ENCODE measurements around the gene AGMO. TPM values are rescaled to one million over a fixed set of nuclear protein-coding genes. Genes with fewer than 3 reads are reported as not detected.

Gene AGMO
- polyA plus RNA-seq, 4 donors: 0.86 to 1.1 (median 0.95) TPM

DNA sequence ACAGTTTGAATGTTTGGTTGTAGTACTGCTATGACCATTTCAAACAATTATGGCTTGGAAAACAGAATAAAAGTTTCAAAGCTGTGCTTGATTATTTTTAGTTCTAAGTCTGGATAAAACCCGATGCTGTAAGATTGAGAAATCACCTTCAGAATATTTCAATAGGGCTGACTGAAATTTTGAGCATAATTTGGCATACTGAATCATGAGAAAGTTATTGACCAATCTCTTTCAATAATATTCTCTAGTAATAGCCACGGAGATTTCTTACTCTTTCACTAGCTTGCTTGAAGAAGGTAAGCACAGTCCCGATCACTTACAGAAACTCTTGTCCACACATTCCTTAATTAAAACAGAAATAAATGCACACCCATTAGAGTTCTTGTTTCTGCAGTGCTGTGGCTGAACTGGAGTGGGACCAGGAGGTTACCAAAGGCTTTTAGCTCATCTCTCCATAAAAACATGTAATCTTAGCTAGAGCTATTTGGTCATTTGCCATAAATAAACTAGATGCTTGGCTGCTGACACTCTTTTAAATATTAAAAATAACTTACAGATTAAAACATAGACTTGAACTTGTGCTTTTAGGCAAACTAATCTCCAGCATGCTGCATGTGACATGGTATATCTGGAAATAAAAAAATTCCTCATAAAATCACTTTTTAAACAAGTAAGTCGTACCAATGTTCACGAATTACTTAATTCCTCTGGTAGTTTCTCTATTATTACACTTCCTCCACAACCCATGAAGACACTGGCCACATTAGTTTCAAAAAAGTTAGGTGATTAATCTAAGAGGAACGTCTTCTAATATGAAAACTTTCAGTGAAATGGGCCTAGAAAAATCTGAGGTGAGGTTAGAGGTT lies 97.8 kb downstream of the AGMO start:
- no peak for DNase-seq (ENCODE audit: low read depth in 4 of 4, low spot score in 3 of 4)

DNA sequence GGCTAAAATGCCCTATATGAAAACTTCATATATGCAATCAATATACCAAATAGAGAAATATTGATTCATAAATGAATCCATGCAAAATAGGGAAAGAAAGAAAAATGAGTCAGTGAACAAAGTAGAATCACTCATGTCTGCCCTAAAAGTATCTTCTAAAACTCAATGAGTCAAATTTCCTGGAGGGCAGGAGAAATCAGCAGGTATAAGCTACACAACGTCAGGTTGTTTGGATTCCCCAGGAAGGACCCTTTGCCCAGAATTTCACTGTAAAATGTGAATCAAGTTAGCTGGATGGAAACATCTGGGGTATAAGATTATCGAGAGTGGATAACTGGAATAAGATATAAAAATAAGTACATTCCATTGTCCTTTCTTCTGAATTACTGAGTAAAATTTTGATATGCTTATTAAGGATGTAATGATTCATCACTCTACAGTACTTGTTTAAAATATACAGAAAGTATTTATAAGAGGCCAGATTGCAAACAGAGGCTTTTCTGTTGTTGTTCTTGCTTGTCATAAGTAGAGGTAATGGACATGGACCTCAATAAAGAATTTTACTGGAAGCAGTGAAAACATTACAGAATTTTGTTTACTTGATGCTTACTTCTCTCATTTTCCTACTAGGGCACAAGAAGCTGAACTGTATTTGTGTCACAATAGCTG lies 99.0 kb downstream of the AGMO start:
- no peak for DNase-seq (ENCODE audit: low read depth in 4 of 4, low spot score in 3 of 4)

DNA sequence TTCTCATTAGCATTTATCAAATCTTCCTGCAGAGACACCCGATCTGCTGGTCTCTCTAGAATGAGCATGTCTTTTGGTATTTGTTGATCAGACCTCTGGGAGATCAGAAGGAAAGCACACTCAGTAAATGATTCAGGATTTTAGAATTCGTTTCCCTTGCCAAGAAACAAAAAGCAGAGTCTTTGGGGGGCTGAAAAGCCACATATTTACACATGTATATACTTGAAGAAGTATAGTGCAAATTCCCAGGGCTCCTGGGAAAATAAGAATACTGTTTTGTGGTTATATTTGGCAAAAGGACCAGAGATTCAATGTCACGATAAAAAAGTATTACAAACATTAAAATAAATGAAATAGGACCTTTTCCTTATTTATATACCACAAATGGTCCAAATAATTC lies 100.2 kb downstream of the AGMO start:
- no peak for DNase-seq (ENCODE audit: low read depth in 4 of 4, low spot score in 3 of 4)

DNA sequence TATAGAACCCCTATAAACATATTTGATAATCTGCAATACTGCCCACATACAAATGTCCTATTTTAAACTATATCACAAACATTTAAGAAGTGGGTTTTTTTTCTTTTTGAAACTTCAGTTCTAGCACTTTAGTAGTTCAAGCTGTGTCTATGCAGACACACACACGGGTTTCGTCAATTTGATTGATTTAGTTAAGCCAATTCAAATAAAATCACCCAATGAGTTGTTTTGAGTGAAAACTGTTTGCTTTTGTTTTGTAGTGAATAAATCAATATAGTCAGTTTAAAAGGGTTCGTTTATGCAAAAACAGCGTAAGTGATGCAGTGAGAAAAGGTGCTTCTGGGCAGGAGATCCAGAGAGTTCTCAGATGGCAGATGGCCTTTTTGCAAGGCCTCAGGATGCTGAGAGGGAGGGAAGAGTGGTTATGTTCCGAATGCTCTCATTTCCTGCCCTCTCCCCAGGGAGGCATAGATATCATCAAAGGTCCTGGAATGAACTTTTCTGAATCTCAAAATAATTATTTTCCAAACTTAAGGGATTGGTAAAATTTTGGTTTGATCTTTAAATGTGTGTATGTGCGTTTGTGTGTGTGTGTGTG lies 102.7 kb downstream of the AGMO start:
- no peak for DNase-seq (ENCODE audit: low read depth in 4 of 4, low spot score in 3 of 4)

DNA sequence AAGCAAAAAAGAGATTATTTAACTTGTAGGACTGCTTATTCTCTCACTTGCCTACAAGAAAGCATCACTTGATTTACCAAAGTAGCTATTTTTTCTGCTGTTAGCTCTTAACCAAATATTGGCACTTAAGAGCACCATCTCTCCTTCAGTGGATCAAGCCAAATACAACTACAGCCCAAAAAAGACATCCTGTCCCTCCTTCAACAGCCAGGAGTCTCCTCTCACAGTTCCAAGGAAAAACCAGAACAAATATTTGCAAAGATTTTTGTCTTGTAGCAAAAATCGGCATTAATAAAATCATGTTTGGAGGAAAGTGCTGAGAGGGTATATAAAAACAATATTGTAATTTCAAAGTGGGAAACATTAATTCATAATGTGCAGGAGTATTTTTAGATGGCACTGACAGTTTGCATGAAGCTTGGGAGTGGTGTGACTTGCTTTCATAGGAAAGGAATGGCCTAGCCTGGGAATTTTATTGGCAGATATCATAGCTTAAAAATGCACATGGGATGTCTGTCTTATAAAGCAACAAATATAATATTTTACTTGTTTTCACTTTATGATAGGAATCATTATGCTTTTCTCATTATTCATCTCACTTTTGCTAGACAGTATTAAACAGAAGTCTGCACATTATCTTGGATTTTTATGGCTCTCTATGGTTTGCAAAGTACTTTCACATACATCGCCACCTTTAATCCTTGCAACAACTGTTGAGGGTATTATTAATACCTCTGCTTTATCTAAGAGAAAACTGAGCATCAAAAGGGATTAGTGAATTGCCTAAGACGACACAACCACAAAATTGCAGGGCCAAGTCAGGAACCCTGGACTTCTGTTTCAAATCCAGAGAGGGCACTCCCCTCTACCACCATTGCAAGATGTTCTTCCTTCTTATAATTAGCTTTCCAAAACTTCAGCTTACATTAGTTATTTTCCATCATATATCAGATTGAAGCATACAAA lies 103.5 kb downstream of the AGMO start:
- no peak for DNase-seq (ENCODE audit: low read depth in 4 of 4, low spot score in 3 of 4)

DNA sequence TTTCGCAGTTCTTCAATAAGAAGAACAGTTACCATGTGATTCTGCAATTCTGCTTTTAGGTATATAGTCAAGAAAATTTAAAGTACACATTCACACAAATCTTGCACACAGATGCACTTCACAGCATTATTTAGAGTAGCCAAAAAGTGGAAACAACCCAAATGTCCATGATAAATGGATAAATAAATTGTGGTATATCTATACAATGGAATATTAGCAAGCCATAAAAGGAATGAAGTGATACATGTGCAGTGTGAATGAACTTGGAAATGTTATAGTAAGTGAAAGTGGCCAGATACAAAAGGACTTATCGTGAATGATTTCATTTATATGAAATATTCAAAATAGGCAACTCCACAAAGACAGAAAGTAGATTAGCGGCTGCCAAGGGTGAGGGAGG lies 109.1 kb downstream of the AGMO start:
- DNase-seq (ENCODE audit: low read depth in 4 of 4, low spot score in 3 of 4): no peak

DNA sequence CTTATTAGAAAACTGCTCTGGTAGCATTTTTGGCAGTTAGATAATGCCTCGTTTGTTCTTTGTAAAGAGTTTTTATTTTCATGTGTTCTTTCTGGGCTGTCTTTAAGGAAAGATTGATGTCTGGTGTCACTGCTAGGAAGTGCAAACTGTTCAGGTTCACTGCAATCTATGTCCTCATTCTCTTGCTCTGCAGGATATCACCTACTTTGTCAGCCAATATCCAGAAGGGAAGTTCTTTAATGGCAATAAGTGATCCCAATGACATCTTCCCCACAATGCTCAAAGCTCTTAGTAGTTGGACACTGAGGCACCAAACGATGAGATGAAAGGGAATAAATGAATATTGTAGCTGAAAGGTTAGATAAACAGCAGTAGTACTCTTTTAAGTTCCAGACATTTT lies 115.1 kb downstream of the AGMO start:
- DNase-seq (ENCODE audit: low read depth in 4 of 4, low spot score in 3 of 4): no peak

DNA sequence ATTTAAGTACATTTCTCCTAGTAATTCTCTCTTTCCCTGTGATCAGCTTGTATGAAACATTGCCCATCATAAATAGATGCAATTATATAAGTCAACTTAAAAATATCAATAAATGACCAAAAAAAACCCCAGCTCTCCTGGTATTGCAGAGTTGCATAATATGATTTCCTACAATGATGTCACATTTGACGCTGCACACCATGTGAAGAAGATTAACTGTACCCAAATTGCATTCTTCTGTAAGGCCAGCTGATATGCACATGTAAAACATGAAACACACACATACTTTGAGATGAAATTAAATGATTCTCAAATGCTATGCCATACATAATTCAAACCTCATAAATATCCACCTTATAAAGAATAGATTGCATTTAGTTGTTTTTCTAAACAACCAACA lies 115.5 kb downstream of the AGMO start:
- no peak for DNase-seq (ENCODE audit: low read depth in 4 of 4, low spot score in 3 of 4)

DNA sequence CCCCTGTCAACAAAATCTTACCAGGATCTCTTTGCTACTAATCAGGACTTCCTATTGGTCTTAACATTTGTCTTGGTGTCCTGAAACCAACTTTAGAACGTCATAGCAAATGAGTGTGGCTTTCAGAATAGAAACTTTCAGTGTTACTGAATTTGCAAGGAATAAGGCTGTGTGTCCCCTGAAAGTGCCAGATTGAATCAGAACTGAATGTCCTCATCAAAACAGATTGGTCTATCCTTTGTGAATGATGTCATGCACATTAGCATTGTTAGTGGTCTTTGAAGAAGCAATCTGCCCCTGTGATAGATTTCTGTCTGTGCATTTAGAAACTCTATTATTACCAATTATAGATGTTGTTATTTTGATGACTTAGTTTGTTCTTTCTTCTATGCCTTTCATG lies 119.9 kb downstream of the AGMO start:
- no peak for DNase-seq (ENCODE audit: low read depth in 4 of 4, low spot score in 3 of 4)

DNA sequence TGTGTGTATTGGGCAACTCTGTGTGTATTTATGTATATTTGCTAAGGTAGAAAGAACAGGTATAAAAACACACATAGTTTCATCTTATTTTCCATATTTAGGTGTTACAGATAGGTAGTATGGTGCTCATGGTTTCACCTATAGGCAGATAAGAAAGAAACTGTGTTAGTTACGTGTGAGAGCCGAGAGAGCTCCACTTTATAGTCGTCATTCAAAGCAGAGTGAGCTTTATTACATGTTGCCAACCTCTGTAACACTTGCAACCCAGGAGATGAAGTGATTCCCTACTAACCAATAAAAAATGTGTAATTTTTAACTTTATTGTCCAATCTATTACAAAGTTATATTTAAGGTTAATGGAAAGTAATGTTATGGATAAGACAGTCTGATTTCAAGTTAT lies 121.3 kb downstream of the AGMO start:
- DNase-seq (ENCODE audit: low read depth in 4 of 4, low spot score in 3 of 4): no peak

DNA sequence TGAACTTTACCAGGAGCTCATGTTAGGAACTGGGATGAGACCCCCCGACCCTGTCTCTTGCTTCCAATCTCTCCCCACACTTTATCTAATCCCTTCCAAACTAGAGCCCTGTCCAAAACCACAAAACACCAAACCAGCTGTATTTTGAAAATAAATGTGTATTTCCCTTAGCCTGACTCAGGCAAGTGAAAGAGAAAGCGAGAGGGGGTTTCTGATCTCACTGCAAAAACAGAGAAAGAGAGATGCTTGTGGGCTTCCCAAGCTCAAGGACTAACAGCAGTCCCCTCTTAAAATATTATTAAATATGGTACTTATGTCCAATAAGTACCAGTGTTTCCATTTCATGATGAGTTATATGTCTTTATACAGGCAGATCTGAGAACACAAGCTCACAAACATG lies 122.0 kb downstream of the AGMO start:
- no peak for DNase-seq (ENCODE audit: low read depth in 4 of 4, low spot score in 3 of 4)

DNA sequence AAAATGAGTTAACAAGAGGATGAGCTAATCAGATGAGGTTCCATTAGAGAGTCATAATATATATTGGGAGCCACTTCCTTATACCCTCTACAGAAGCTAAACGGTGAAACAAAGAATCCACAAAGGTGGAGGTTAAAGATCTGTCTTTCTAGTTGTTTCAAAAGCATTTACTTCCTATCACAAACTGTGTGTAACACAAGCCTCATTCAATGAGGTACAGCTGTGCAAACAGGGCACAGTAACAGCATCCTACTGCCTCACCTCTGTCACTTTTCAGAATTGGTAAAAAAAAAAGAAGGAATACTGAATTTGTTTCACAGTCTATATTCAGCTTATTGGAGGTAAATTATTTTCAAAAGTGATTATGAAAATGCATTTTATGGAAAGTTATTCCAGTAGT lies 128.7 kb downstream of the AGMO start:
- DNase-seq (ENCODE audit: low read depth in 4 of 4, low spot score in 3 of 4): no peak

DNA sequence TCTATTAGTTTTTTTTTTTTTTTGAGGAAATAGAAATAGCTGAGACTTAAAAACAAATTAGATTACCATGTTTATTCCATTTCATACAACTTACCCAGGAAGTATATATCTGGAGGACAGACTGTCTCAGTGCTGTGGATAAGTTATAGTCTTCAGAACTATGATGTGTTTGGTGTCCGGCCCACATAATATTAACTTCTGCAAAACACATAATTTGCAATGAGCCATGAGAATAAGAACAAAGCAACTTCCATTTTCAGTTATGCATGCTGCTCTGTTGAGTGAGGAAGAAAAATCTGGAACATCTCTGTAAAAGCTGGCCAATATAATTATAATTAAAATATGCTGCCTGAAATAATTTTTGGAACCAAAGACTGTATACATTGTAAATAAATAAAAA lies 130.9 kb downstream of the AGMO start:
- no peak for DNase-seq (ENCODE audit: low read depth in 4 of 4, low spot score in 3 of 4)

DNA sequence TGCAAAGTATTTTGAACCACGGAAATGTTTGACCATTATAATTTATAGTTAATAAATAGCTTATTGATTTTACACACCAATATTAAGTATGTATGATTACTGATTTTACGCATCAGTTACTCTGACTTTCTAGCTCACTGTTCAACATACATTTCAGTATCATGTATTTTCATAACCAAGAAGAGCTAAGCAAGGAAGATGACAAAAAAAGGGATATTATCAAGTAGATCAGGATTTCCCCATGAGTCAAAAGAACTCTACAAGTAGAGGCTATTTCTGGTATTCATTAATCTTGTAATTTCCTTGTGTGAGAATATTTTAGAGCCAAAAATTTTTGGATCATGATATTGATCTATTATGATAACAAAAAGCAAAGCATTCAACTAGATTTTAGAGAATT lies 131.6 kb downstream of the AGMO start:
- no peak for DNase-seq (ENCODE audit: low read depth in 4 of 4, low spot score in 3 of 4)

DNA sequence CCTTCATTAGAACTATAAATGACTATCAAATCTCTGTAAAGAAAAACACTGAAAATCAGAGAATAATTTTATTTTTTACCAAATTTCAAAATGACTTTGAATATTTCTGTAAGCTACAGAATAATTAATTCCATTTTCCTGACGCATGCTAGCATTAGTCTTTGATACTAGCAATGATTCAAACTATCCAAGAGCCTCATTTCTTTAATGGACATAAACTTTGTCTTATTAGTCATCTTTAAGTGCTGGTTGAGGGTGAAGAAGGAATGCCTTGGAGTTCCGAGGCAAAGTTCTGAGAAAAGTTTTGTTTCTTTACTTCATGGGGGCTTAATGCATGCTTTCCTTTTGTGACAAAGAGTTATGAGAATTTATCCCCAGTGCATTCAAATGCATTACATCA lies 137.3 kb downstream of the AGMO start:
- DNase-seq (ENCODE audit: low read depth in 4 of 4, low spot score in 3 of 4): no peak

DNA sequence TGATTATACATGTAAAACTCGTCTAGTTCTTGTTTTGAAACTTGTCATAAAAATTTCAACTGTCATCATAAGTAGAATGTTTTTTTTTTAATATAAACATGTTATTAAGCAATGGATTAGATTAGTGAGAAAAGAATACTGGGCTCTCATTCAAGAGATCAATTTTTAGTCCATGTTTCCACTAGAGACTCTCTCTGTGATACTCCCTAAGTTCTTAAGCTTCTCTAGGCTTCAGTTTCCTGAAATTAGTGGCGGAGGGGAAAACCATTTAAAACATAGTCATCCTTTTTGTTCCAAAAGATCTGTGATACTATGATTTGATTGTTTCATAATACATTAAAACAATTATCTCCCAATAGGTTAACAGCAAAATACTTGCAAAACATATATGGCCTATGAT lies 142.2 kb downstream of the AGMO start:
- no peak for DNase-seq (ENCODE audit: low read depth in 4 of 4, low spot score in 3 of 4)

DNA sequence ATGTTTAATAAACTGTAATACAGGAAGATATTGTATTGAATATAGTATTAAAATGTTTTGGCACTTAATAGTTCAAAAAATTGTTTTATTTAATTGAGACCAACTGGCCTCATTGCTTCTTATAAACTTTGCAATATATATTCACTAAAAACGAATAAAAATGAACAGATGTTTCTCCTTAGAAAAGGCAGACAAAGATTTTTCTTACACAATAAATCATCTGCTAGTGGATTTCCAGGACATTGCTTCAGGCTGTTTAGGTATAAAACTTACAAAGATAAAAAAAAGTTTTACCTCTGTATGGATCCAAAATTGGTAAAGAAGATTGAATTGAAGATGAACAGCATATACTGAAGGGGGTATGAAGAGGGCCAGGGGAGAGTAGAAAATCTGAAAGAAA lies 143.6 kb downstream of the AGMO start:
- no peak for DNase-seq (ENCODE audit: low read depth in 4 of 4, low spot score in 3 of 4)

DNA sequence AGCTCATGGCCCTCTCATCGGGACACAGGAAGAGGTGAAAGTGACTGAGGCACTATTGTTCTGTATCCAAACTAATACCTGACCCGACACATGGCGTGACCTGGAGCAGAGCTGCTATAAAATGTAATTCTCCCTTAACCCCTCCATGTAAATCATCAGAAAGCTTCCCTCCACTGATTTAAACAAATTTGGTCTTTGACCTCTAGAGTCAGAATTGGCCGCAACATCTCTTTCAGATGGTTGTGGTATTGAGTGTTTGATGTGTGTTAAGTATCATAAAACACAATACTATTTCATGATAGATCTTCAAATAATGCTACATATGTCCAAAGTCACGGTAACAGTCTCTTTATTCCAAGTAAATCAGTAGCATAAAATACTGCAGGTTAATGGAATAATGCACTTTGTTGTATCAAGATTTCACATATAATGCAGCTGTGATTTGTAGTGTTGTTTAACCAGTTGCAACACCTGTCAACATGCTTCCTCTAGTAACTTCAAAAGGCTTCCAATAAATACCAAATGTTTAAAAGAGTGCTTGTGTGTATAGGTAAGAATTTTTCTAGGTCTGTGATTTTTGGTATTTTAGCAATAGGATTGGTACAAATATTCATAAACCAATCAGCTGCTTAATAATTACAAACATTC lies 144.3 kb downstream of the AGMO start:
- DNase-seq (ENCODE audit: low read depth in 4 of 4, low spot score in 3 of 4): no peak

DNA sequence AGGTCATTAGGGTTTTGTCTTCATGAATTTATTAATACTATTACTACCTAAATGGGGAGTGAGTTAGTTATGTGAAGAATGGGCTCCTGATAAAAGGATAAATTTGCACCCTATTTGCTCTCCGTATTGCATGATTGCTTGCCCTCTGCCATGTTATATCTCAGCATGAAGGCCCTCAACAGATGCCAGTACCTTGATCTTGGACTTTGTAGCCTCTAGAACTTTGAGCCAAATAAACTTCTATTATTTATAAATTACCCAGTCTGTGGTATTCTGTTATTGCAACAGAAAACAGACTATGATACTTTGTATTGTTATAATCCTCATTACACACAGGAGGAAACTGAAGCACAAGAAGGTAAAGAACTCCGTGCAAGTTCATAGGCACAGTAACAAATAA lies 150.8 kb downstream of the AGMO start:
- no peak for DNase-seq (ENCODE audit: low read depth in 4 of 4, low spot score in 3 of 4)

DNA sequence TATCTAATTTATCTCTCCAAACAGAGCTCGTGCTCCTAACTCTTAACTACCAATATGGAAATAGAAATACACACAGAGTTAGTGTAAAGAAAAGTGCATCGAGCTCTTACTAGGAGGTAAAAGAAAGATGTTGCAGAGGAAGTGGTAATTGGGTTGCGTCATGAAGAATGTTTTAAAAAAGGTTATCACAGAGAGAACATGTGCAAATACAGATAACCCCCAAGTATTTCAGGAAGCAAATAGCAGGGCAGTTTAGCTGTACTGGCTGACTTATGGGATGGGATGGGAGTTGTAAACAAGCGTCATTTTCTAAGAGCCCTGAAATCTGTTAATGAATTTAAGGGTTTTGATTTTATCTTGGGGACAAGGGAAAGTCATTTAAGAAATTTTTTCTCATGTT lies 153.9 kb downstream of the AGMO start:
- no peak for DNase-seq (ENCODE audit: low read depth in 4 of 4, low spot score in 3 of 4)

Data from right renal pelvis (tissue), 4 donors.